ENCODE data around the gene FBXL13.

GRCh38 chr7:102841290-102841689 lies 233.3 kb downstream of the FBXL13 start:
- TF ChIP-seq POLR2A (IDR thresholded peaks at IDR 0.05) (no peak), CTCF (IDR thresholded peaks at IDR 0.05) (no peak)
